Stomach (tissue), 9 donors: ENCODE measurements around the gene RPS3. TPM values are rescaled to one million over a fixed set of nuclear protein-coding genes. Genes with fewer than 3 reads are reported as not detected.

Experiments
- DNase-seq, 2 donors: peaks; one replicate each; pipeline versions ENCODE4 v3.0.0 to v3.0.0-alpha.2; 2013 to 2019
- H3K27ac ChIP-seq, 5 donors: fragments of 200-600 bp in 4 of 5; sonication (generic) in 4 of 5; one replicate each; pipeline ENCODE4 v1.5.1; 2013 to 2019; ENCODE audit warnings: mild to moderate bottlenecking in 1 of 5, moderate library complexity in 1 of 5
- H3K27me3 ChIP-seq, 3 donors: fragments of 200-600 bp; sonication (generic); one replicate each; pipeline ENCODE4 v1.5.1; 2017 to 2019; ENCODE audit warnings: mixed run types in 1 of 3
- H3K36me3 ChIP-seq, 4 donors: fragments of 200-600 bp; sonication (generic); 1 replicate in 3 of 4; 2 replicates in 1 of 4; pipeline ENCODE4 v1.5.1; 2016 to 2019
- H3K4me1 ChIP-seq, 4 donors: fragments of 200-600 bp; sonication (generic); one replicate each; pipeline ENCODE4 v1.5.1; 2016 to 2019
- H3K4me3 ChIP-seq, 4 donors: fragments of 200-600 bp; sonication (generic) in 3 of 4; one replicate each; pipeline ENCODE4 v1.5.1; 2016 to 2019; ENCODE audit warnings: mild to moderate bottlenecking in 1 of 4
- H3K9me3 ChIP-seq, 4 donors: fragments of 200-600 bp; sonication (generic); one replicate each; pipeline ENCODE4 v1.5.1; 2016 to 2019
- EP300 ChIP-seq: sonication (generic); formaldehyde crosslinking; IDR thresholded peaks from one replicate; pipeline ENCODE4 v1.6.1; 2017; ENCODE audit warnings: antibody characterized with exemption
- POLR2A ChIP-seq, 4 donors: fragments of 450-650 bp; IDR thresholded peaks; one replicate each; pipeline ENCODE4 v1.6.1; 2016; ENCODE audit warnings: antibody characterized with exemption in 4 of 4, control low read depth in 2 of 4, mild to moderate bottlenecking in 1 of 4, moderate library complexity in 1 of 4
- POLR2AphosphoS5 ChIP-seq, 3 donors: sonication (generic); formaldehyde crosslinking; IDR thresholded peaks; one replicate each; pipeline ENCODE4 v1.6.1; 2016; ENCODE audit warnings: antibody characterized with exemption in 3 of 3
- WGBS, 5 donors: extraction: QIAGEN DNeasy Blood & Tissue Kit in 3 of 5; methylation state at CpG; one replicate each; pipeline versions ENCODE4 v1.1.5 to v1.1.7; 2013 to 2018; 5-methylcytosine and 5-hydroxymethylcytosine counted together
- intact Hi-C: fragments of 100-400 bp; cut with DNase I; formaldehyde crosslinking; loops from one replicate; pipeline ENCODE4 v1.15.1; 2023; ENCODE audit warnings: low total_unique reads
- polyA plus RNA-seq, 3 donors: library from polyadenylated mRNA; stranded (reverse); fragments of 200-250 nt; gene quantifications; one replicate each; pipeline ENCODE4 v1.2.3, GENCODE V29; 2013
- total RNA-seq, 5 donors: library from RNA; depleted of rRNA; stranded (reverse); fragments of >200 nt; gene quantifications; one replicate each; pipeline versions ENCODE4 v1.1.0 to v1.2.3, GENCODE V29; 2014 to 2016
- TF ChIP-seq, protein P1 (sequence below), 7 experiments: fragments of 450-650 bp in 4 of 7; fragments of 200-600 bp in 3 of 7; sonication (generic) in 3 of 7; IDR thresholded peaks; one replicate each; pipeline ENCODE4 v1.5.1; 2016 to 2019; ENCODE audit warnings: antibody characterized with exemption in 7 of 7, control low read depth in 2 of 7, mild to moderate bottlenecking in 1 of 7
- donor health status: healthy with polysubstance abuse.
- donor health status: Bipolar disorder and iron deficiency.
- donor health status: healthy.

Gene RPS3
- total and polyA plus RNA-seq, 8 donors: 607 to 3,770 (median 1,532) TPM

DNA sequence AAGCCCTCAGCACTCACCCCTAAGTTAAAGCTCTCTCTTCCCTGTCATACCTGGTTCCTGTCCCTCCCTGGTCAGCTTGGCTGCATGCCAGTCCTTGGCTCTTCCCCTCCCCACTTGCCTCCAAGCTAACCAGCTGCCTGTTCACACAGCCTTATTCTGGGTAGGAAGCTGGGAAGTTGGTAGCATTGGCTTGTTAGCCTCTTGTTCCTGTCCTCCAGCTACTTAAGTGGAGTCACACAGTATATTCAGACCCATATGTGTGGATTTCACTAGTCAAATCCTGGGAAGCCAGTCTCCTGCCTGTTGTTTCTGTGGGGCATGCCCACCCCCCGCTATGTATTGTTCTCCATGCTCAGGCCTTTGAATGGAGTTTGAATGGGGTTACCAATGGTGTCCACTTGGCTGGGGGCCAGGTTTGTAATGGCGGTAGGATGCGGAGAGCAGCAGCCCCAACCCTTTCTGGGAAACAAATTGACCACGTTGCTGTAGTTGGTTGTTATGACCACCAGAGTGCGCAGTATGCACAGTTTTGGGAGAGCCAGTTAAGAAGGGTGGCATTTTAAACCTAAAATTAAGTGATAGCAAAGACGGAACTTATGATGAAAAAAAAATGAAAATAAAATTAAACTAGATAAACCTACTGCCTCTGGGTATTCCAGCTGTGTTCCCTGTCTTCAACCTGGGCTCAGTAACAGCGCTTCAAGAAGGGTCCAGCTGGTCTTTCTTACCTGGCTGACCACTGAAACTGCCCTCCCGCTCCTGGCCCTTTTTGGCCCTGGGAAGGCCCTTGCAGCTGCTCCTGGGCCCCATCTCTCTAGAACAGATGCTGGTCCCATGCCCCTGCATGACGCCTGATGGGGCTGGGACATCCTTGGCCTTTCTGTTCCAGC lies 10.7 kb upstream of the RPS3 start:
- no peaks in the 10 kb centered on the region for H3K36me3 ChIP-seq
- WGBS, 5 donors: 25 to 27% (median 26%) methylated on average over 9 of the region's 9 CpGs
- H3K4me3 ChIP-seq: peak overlapping the region in 1 of 4 donors; percentile 24
- intact Hi-C loops: loop anchor here (5.0 to 10.0 kb wide), 2 partner anchors 64 to 144 kb away; no protein-coding TSS in a partner anchor
- no peaks in the 10 kb centered on the region for H3K9me3 ChIP-seq
- H3K27me3 ChIP-seq: no peaks in the 10 kb centered on the region
- peak; percentile 68 to 93 for DNase-seq
- peak overlapping the region in 3 of 5 donors; percentile 9 to 62 (median 50) for H3K27ac ChIP-seq
- H3K4me1 ChIP-seq: peaks cover 5 to 27% (median 22%) of the 10 kb centered on the region in 4 donors
- TF ChIP-seq EP300 (no peak), POLR2AphosphoS5 (IDR thresholded peaks at IDR 0.05) (peak in 1 of 3 donors; percentile 1)
- TF ChIP-seq, protein P1, sequence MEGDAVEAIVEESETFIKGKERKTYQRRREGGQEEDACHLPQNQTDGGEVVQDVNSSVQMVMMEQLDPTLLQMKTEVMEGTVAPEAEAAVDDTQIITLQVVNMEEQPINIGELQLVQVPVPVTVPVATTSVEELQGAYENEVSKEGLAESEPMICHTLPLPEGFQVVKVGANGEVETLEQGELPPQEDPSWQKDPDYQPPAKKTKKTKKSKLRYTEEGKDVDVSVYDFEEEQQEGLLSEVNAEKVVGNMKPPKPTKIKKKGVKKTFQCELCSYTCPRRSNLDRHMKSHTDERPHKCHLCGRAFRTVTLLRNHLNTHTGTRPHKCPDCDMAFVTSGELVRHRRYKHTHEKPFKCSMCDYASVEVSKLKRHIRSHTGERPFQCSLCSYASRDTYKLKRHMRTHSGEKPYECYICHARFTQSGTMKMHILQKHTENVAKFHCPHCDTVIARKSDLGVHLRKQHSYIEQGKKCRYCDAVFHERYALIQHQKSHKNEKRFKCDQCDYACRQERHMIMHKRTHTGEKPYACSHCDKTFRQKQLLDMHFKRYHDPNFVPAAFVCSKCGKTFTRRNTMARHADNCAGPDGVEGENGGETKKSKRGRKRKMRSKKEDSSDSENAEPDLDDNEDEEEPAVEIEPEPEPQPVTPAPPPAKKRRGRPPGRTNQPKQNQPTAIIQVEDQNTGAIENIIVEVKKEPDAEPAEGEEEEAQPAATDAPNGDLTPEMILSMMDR (IDR thresholded peaks at IDR 0.05): peak in 5 of 7 experiments; percentile 64 to 92 (median 86)

DNA sequence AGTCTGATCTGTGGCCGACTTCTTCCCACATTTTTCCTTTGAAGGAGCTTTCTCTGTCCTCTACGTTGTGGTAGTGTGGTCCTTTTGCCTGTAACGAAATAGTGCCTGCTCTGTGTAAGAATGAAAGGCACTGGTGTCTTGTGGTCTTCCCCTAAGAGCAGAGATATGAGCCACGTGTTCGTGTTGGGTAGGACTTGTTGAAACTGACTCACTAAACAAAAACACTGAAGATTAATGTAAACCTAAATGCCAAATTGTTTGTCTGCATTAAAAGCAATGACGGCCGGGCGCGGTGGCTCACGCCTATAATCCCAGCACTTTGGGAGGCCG lies 10.1 kb upstream of the RPS3 start:
- intact Hi-C loops: loop anchor here (5.0 to 10.0 kb wide), 2 partner anchors 64 to 143 kb away; no protein-coding TSS in a partner anchor
- no peak for DNase-seq
- Histone ChIP-seq H3K27me3 (no peaks in the 10 kb centered on the region), H3K36me3 (no peaks in the 10 kb centered on the region), H3K4me1 (peaks cover 5 to 22% (median 18%) of the 10 kb centered on the region in 4 donors), H3K27ac (peak overlapping the region in 1 of 5 donors; percentile 62), H3K4me3 (peak overlapping the region in 1 of 4 donors; percentile 24), H3K9me3 (no peaks in the 10 kb centered on the region)
- TF ChIP-seq, protein P1 (IDR thresholded peaks at IDR 0.05): no peak
- no peak for TF ChIP-seq POLR2A (IDR thresholded peaks at IDR 0.05)
- TF ChIP-seq EP300: no peak
- TF ChIP-seq POLR2AphosphoS5 (IDR thresholded peaks at IDR 0.05): no peak
- WGBS, 5 donors: 54 to 71% (median 61%) methylated on average over 11 of the region's 11 CpGs

DNA sequence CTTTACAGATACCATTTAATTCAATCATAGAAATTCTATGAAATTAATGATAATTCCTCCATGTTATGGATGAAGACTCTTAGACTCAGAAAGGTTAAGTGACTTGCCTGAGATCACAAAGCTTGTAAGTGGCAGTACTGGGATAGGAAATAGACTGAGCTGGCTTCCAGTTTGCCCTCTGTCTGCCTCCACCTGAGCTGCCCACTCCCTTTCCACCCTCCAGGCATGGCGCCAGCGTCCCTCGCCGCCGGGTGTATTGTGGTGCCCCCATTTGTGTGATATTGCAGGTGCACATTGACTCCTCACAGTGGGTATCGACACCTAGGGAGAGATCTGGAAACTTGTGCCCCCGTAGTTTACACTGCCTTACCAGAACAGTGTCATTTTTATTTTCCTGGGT lies 9.4 kb upstream of the RPS3 start:
- peaks cover 5 to 15% (median 13%) of the 10 kb centered on the region in 4 donors for H3K4me1 ChIP-seq
- no peaks in the 10 kb centered on the region for H3K36me3 ChIP-seq
- intact Hi-C loops: loop anchor here (5.0 to 10.0 kb wide), 2 partner anchors 65 to 142 kb away; no protein-coding TSS in a partner anchor

More for the DNA sequence above, 9.4 kb upstream of the RPS3 start:
- TF ChIP-seq, protein P1 (IDR thresholded peaks at IDR 0.05): no peak
- TF ChIP-seq EP300: no peak
- no peak for TF ChIP-seq POLR2A (IDR thresholded peaks at IDR 0.05)
- TF ChIP-seq POLR2AphosphoS5 (IDR thresholded peaks at IDR 0.05): no peak
- 82 to 87% (median 85%) methylated on average over 7 of the region's 7 CpGs for WGBS, 5 donors
- no peak overlapping the region for H3K4me3 ChIP-seq
- no peak for DNase-seq
- H3K9me3 ChIP-seq: no peaks in the 10 kb centered on the region
- H3K27me3 ChIP-seq: no peaks in the 10 kb centered on the region
- no peak overlapping the region for H3K27ac ChIP-seq
